ENCODE measurements around the gene FAM50B. TPM values are rescaled to one million over a fixed set of nuclear protein-coding genes. Genes with fewer than 3 reads are reported as not detected.

Gene FAM50B
- total RNA-seq, 2 experiments from 2014 or later, result not detected

DNA sequence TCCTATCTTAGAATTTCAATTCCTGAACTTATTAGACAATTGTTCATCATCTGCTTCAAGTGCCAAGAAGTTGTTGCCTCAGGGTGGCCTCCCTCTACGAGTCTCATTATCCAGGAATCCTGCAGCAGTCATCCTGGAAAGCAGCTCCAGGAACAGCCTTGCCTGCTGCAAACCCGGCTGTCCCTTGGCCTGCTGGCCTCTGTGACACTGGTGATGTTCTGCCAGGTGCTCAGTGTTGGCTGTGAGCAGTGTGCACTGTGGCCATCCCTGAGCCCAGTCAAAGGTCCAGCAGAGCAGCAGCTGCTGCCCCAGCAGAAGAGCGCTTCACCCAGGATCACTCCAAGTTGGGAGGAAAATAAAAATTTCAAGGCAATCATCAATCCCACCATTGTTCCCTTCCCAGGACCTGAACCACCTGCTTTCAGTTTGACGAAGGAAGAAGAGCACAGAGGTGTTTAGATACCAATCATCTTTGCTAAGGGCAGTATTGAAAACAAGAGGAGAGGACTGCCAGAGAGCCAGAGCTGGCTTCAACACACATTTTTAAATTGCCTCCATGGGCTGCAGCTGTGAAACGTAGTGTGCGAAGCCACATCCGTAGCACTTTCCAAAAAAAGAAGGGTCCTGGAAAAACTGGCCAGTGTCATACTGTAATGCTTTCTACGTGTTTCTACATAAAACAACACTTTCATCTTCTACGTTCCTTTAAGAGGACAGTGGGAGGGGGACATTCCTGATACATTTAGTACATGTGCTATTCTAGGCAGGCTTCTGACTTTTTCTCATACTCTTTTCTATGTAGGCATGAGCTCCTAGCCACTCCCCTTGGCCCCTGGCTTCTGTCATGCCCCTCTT lies 7.2 kb upstream of the FAM50B start:
- ChIA-PET POLR2A (interaction anchor here (0.6 kb wide), 2 partner anchors 81 to 1087 kb away, joined by 3 read pairs; no protein-coding TSS in a partner anchor), CTCF (ENCODE audit: unreplicated experiment) (no interaction called here)
- no peak for DNase-seq (ENCODE audit: low spot score)
- intact Hi-C loops (cut with micrococcal nuclease; ENCODE audit: unreplicated experiment), result no loop called here
- H3K79me2 ChIP-seq (ENCODE audit: insufficient read depth, low read depth, low read length), result no peaks in the 10 kb centered on the region
- no peaks in the 10 kb centered on the region for H3K4me1 ChIP-seq (ENCODE audit: insufficient read depth, low read length, poor library complexity, severe bottlenecking)
- no TSS peak for BruUV-seq (replicated peaks)
- H2AFZ ChIP-seq (ENCODE audit: low read length), result no peak overlapping the region
- H3K4me2 ChIP-seq (ENCODE audit: low read length), result no peak overlapping the region
- H4K20me1 ChIP-seq (ENCODE audit: insufficient read depth, low read length), result no peaks in the 10 kb centered on the region
- H3K36me3 ChIP-seq (ENCODE audit: insufficient read depth, low read length), result no peaks in the 10 kb centered on the region
- H3K27ac ChIP-seq (ENCODE audit: low read depth, low read length, poor library complexity, severe bottlenecking), result no peak overlapping the region
- H3K9me3 ChIP-seq (ENCODE audit: low read length), result no peaks in the 10 kb centered on the region
- H3K9me2 ChIP-seq (ENCODE audit: insufficient read depth, low read length), result no peaks in the 10 kb centered on the region
- H3K4me3 ChIP-seq (ENCODE audit: low read depth, low read length, poor library complexity, severe bottlenecking), result no peak overlapping the region
- no peak for TF ChIP-seq EZH2phosphoT487 (IDR thresholded peaks at IDR 0.05; ENCODE audit: borderline replicate concordance, low read depth, low read length)
- TF ChIP-seq, protein P1, sequence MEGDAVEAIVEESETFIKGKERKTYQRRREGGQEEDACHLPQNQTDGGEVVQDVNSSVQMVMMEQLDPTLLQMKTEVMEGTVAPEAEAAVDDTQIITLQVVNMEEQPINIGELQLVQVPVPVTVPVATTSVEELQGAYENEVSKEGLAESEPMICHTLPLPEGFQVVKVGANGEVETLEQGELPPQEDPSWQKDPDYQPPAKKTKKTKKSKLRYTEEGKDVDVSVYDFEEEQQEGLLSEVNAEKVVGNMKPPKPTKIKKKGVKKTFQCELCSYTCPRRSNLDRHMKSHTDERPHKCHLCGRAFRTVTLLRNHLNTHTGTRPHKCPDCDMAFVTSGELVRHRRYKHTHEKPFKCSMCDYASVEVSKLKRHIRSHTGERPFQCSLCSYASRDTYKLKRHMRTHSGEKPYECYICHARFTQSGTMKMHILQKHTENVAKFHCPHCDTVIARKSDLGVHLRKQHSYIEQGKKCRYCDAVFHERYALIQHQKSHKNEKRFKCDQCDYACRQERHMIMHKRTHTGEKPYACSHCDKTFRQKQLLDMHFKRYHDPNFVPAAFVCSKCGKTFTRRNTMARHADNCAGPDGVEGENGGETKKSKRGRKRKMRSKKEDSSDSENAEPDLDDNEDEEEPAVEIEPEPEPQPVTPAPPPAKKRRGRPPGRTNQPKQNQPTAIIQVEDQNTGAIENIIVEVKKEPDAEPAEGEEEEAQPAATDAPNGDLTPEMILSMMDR (conservative IDR thresholded peaks at IDR 0.05; ENCODE audit: low read length), result no peak

DNA sequence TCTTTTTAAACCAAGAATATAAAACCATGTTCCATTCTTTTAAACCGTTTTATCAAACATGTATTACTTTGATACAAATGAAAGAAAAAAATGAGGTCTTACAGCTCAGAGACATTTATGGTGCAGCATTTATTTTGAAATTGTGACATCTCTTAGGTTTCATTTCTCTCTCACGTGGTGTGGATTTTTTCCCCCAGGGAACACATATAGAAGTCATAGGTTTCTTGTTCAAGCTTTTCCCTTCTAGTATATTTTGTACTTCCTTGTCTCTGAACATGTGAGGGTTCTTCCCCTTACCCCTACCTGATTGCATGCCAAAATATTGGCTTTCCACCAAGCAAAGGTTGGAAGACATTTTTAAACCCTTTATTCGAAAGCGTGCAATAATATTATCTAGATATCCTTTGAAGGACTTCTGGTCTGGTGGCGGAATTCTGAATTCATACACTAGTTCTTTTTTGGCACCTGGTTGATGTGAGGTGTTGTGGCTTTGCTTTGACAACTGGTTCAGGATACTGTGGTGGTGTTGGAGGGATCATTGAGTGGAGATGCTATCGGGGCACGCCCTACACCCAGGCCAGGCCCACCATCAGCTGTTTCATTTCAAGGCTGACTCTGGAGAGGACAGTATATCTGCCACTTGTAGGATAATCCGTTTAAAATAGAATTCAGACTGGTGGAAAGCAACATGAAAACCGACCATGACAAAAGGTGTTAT lies 5.6 kb upstream of the FAM50B start:
- no peak for DNase-seq (ENCODE audit: low spot score)
- no peaks in the 10 kb centered on the region for H3K4me1 ChIP-seq (ENCODE audit: insufficient read depth, low read length, poor library complexity, severe bottlenecking)
- no peaks in the 10 kb centered on the region for H3K36me3 ChIP-seq (ENCODE audit: insufficient read depth, low read length)
- ChIA-PET CTCF (ENCODE audit: unreplicated experiment) (no interaction called here), POLR2A (no interaction called here)
- intact Hi-C loops (cut with micrococcal nuclease; ENCODE audit: unreplicated experiment), result no loop called here
- H3K79me2 ChIP-seq (ENCODE audit: insufficient read depth, low read depth, low read length), result no peaks in the 10 kb centered on the region
- H3K4me3 ChIP-seq (ENCODE audit: low read depth, low read length, poor library complexity, severe bottlenecking), result no peak overlapping the region
- no peak overlapping the region for H2AFZ ChIP-seq (ENCODE audit: low read length)
- no peaks in the 10 kb centered on the region for H3K9me2 ChIP-seq (ENCODE audit: insufficient read depth, low read length)
- no peak overlapping the region for H3K4me2 ChIP-seq (ENCODE audit: low read length)
- H3K27ac ChIP-seq (ENCODE audit: low read depth, low read length, poor library complexity, severe bottlenecking), result no peak overlapping the region
- BruUV-seq (replicated peaks), result no TSS peak
- H3K9me3 ChIP-seq (ENCODE audit: low read length), result no peaks in the 10 kb centered on the region
- no peak for TF ChIP-seq EZH2phosphoT487 (IDR thresholded peaks at IDR 0.05; ENCODE audit: borderline replicate concordance, low read depth, low read length)
- TF ChIP-seq, protein P1 (conservative IDR thresholded peaks at IDR 0.05; ENCODE audit: low read length), result no peak
- no peaks in the 10 kb centered on the region for H4K20me1 ChIP-seq (ENCODE audit: insufficient read depth, low read length)

DNA sequence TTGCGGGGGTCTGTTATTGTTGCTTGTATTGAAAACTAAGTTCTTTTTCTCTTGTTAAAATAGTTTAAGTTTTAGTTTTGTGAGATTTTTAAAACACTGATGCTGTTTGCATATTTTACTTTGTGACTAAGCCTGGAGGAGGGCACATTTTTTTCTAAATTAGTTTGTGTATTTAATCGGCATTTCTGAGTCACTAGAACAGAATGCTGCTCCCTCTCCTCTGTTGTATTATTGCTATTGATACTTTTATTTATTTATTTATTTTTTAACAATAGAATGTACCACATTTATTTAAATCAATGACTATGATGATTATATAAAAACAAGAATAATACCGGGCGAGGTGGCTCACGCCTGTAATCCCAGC lies 5.1 kb upstream of the FAM50B start:
- no peak for DNase-seq (ENCODE audit: low spot score)
- Histone ChIP-seq H3K36me3 (ENCODE audit: insufficient read depth, low read length) (no peaks in the 10 kb centered on the region), H3K79me2 (ENCODE audit: insufficient read depth, low read depth, low read length) (no peaks in the 10 kb centered on the region), H4K20me1 (ENCODE audit: insufficient read depth, low read length) (no peaks in the 10 kb centered on the region), H3K27ac (ENCODE audit: low read depth, low read length, poor library complexity, severe bottlenecking) (no peak overlapping the region), H3K4me1 (ENCODE audit: insufficient read depth, low read length, poor library complexity, severe bottlenecking) (no peaks in the 10 kb centered on the region), H3K9me3 (ENCODE audit: low read length) (no peaks in the 10 kb centered on the region), H3K4me2 (ENCODE audit: low read length) (no peak overlapping the region), H3K4me3 (ENCODE audit: low read depth, low read length, poor library complexity, severe bottlenecking) (no peak overlapping the region), H3K9me2 (ENCODE audit: insufficient read depth, low read length) (no peaks in the 10 kb centered on the region), H2AFZ (ENCODE audit: low read length) (no peak overlapping the region)
- no TSS peak for BruUV-seq (replicated peaks)
- ChIA-PET POLR2A (no interaction called here), CTCF (ENCODE audit: unreplicated experiment) (no interaction called here)
- TF ChIP-seq EZH2phosphoT487 (IDR thresholded peaks at IDR 0.05; ENCODE audit: borderline replicate concordance, low read depth, low read length), result no peak
- TF ChIP-seq, protein P1 (conservative IDR thresholded peaks at IDR 0.05; ENCODE audit: low read length), result no peak
- intact Hi-C loops (cut with micrococcal nuclease; ENCODE audit: unreplicated experiment), result no loop called here
